Adrenal gland (tissue), 12 donors: ENCODE results near the gene NCBP2. TPM values are rescaled to one million over a fixed set of nuclear protein-coding genes. Genes with fewer than 3 reads are reported as not detected.
A peak's percentile ranks its signal among the peaks of the same experiment; 100 is the strongest.

Experiments
- DNase-seq, 7 donors: peaks; one replicate each; pipeline ENCODE4 v3.0.0-alpha.2; 2019 to 2020
- H3K27ac ChIP-seq, 5 donors: fragments of 200-600 bp; sonication (generic) in 4 of 5; 1 replicate in 3 of 5; 2 replicates in 2 of 5; pipeline versions ENCODE4 v1.5.1 to v1.8.0; 2016 to 2020; ENCODE audit warnings: mild to moderate bottlenecking in 1 of 5
- H3K27me3 ChIP-seq: fragments of 200-600 bp; 2 replicates; pipeline ENCODE4 v1.8.0; 2021
- H3K36me3 ChIP-seq, 2 donors: fragments of 200-600 bp; replicated peaks in 1 of 2; 1 replicate in 1 of 2; 2 replicates in 1 of 2; pipeline versions ENCODE4 v1.5.1 to v1.8.0; 2018 to 2022
- H3K4me1 ChIP-seq, 2 donors: fragments of 200-600 bp; replicated peaks in 1 of 2; 1 replicate in 1 of 2; 2 replicates in 1 of 2; pipeline versions ENCODE4 v1.5.1 to v1.8.0; 2018 to 2021
- H3K4me3 ChIP-seq, 4 donors: fragments of 200-600 bp; sonication (generic) in 3 of 4; one replicate each; pipeline ENCODE4 v1.5.1; 2016 to 2018
- H3K9me3 ChIP-seq, 3 donors: fragments of 200-600 bp; sonication (generic) in 1 of 3; replicated peaks in 1 of 3; 1 replicate in 2 of 3; 2 replicates in 1 of 3; pipeline versions ENCODE4 v1.5.1 to v1.8.0; 2016 to 2021
- CTCF ChIP-seq, 6 experiments: fragments of 450-650 bp in 4 of 6; fragments of 200-600 bp in 2 of 6; sonication (generic) in 1 of 6; IDR thresholded peaks; 1 replicate in 5 of 6; 2 replicates in 1 of 6; pipeline versions ENCODE4 v1.5.1 to v1.8.0; 2016 to 2021; ENCODE audit warnings: antibody characterized with exemption in 6 of 6, mild to moderate bottlenecking in 2 of 6, moderate library complexity in 1 of 6
- POLR2A ChIP-seq, 2 donors: fragments of 450-650 bp; IDR thresholded peaks; one replicate each; pipeline ENCODE4 v1.6.1; 2017; ENCODE audit warnings: antibody characterized with exemption in 2 of 2, mild to moderate bottlenecking in 2 of 2, moderate library complexity in 1 of 2
- WGBS, 4 donors: extraction: QIAGEN DNeasy Blood & Tissue Kit in 2 of 4; methylation state at CpG; one replicate each; pipeline versions ENCODE4 v1.1.5 to v1.1.7; 2013 to 2017; 5-methylcytosine and 5-hydroxymethylcytosine counted together
- intact Hi-C, 2 donors: fragments of 100-400 bp; cut with DNase I; formaldehyde crosslinking; loops; one replicate each; pipeline versions ENCODE4 v1.14.1 to v1.15.0; 2022 to 2023
- polyA plus RNA-seq, 3 donors: library from polyadenylated mRNA; stranded (reverse); fragments of 200-250 nt in 2 of 3; fragments of 350-450 nt in 1 of 3; fragmentation: Illumina TruSeq in 1 of 3; extraction: RNeasy Lipid Tissue Mini Kit (QIAGEN cat#74804) in 1 of 3; gene quantifications; one replicate each; pipeline ENCODE4 v1.2.3, GENCODE V29; 2013 to 2014
- total RNA-seq, 9 donors: library from RNA; depleted of rRNA in 4 of 9; stranded (reverse); fragments of >200 nt in 4 of 9; fragments of 120-200 nt in 1 of 9; fragmentation: NEBNext Ultra II Directional in 1 of 9; extraction: Animal tissue kit (Norgen Biotek cat#: 25700) in 1 of 9; gene quantifications; one replicate each; pipeline versions ENCODE4 v1.1.0 to v1.2.4, GENCODE V29; 2013 to 2023
- donor health status: healthy with polysubstance abuse.
- donor health status: Bipolar disorder and iron deficiency.
- donor health status: DM: yes; HTN: yes; CAD: no.
- donor health status: DM: no; HTN: no; CAD: no.
- donor health status: DM: no; HTN: no; CAD: no.
- donor health status: DM: yes; HTN: yes; CAD: no.

Gene NCBP2
- total and polyA plus RNA-seq, 12 donors: 38.5 to 100 (median 56.7) TPM

GRCh38 chr3:196889844-196890708, 52.3 kb downstream of the NCBP2 start:
- H3K9me3 ChIP-seq: no peaks in the 10 kb centered on the region
- TF ChIP-seq CTCF (IDR thresholded peaks at IDR 0.05) (no peak), POLR2A (IDR thresholded peaks at IDR 0.05) (no peak)
- intact Hi-C loops: no loop called here
- peaks cover 0 to 11% of the 10 kb centered on the region in 2 donors for H3K36me3 ChIP-seq
- H3K4me3 ChIP-seq: no peak overlapping the region
- H3K27ac ChIP-seq: peak overlapping the region in 1 of 5 donors; percentile 49
- no peaks in the 10 kb centered on the region for H3K27me3 ChIP-seq
- DNase-seq: no peak
- 86 to 92% (median 89%) methylated on average over 6 of the region's 6 CpGs for WGBS, 4 donors
- H3K4me1 ChIP-seq: peaks cover 0 to 5% of the 10 kb centered on the region in 2 donors

- WGBS, 4 donors: 59 to 83% (median 69%) methylated on average over 4 of the region's 4 CpGs
- no peak for DNase-seq
- intact Hi-C loops: no loop called here
- no peaks in the 10 kb centered on the region for H3K9me3 ChIP-seq
- H3K4me3 ChIP-seq: no peak overlapping the region
- H3K27me3 ChIP-seq: no peaks in the 10 kb centered on the region
- peaks cover 0 to 17% of the 10 kb centered on the region in 2 donors for H3K36me3 ChIP-seq
- no peaks in the 10 kb centered on the region for H3K4me1 ChIP-seq
- no peak for TF ChIP-seq POLR2A (IDR thresholded peaks at IDR 0.05)
- TF ChIP-seq CTCF (IDR thresholded peaks at IDR 0.05): no peak
- H3K27ac ChIP-seq: no peak overlapping the region
Observed at GRCh38 chr3:196886144-196886543, 56.2 kb downstream of the NCBP2 start.

Other genes starting within 250 kb of the NCBP2 start
- gene CEP19, start 230.3 kb downstream of the NCBP2 start, total RNA-seq: 10 to 100 TPM in 1 of 9 donors, 1 to 10 TPM in 8; 1.2 to 11.5 (median 3.2) TPM
- 1 to 10 TPM in 2 of 3 donors, under 1 TPM in 1; 0.88 to 4.2 (median 2.1) TPM for gene CEP19, start 230.3 kb downstream of the NCBP2 start, polyA plus RNA-seq
- gene PIGX, start 230.2 kb downstream of the NCBP2 start, total RNA-seq: 10 to 100 TPM; 17.7 to 33.9 (median 26.3) TPM
- 10 to 100 TPM; 10.2 to 30.7 (median 10.8) TPM for gene PIGX, start 230.2 kb downstream of the NCBP2 start, polyA plus RNA-seq
- gene PAK2, start 202.7 kb downstream of the NCBP2 start, total RNA-seq: 10 to 100 TPM; 22.1 to 62.0 (median 51.4) TPM
- 10 to 100 TPM; 15.3 to 43.5 (median 16.3) TPM for gene PAK2, start 202.7 kb downstream of the NCBP2 start, polyA plus RNA-seq
- 10 to 100 TPM; 15.8 to 41.6 (median 23.9) TPM for gene SENP5, start 74.6 kb downstream of the NCBP2 start, total RNA-seq
- 10 to 100 TPM in 1 of 3 donors, 1 to 10 TPM in 2; 9.1 to 12.3 (median 10.0) TPM for gene SENP5, start 74.6 kb downstream of the NCBP2 start, polyA plus RNA-seq
- 1 to 10 TPM in 7 of 9 donors, under 1 TPM in 2; 0.39 to 4.0 (median 2.1) TPM for gene PIGZ, start 26.3 kb upstream of the NCBP2 start, total RNA-seq
- 1 to 10 TPM in 2 of 3 donors, under 1 TPM in 1; 0.88 to 2.9 (median 2.0) TPM for gene PIGZ, start 26.3 kb upstream of the NCBP2 start, polyA plus RNA-seq
- gene MELTF, start 87.3 kb upstream of the NCBP2 start, total RNA-seq: 10 to 100 TPM in 1 of 9 donors, 1 to 10 TPM in 4, under 1 TPM in 3, not detected in 1; 0.47 to 11.3 (median 1.3) TPM
- gene MELTF, start 87.3 kb upstream of the NCBP2 start, polyA plus RNA-seq: 1 to 10 TPM in 2 of 3 donors, under 1 TPM in 1; 0.84 to 3.6 (median 2.1) TPM